Testis (tissue), 3 donors: ENCODE measurements around the gene SMYD5. TPM values are rescaled to one million over a fixed set of nuclear protein-coding genes. Genes with fewer than 3 reads are reported as not detected.

Experiments
- DNase-seq: peaks from one replicate; pipeline ENCODE4 v3.0.0-alpha.2; 2019
- H3K27ac ChIP-seq, 2 donors: fragments of 200-600 bp; sonication (generic); one replicate each; pipeline ENCODE4 v1.5.1; 2019
- H3K27me3 ChIP-seq: fragments of 200-600 bp; sonication (generic); one replicate; pipeline ENCODE4 v1.5.1; 2019
- H3K36me3 ChIP-seq: fragments of 200-600 bp; sonication (generic); one replicate; pipeline ENCODE4 v1.5.1; 2017; ENCODE audit warnings: low read depth; ENCODE audit errors: missing control alignments
- H3K4me1 ChIP-seq: fragments of 200-600 bp; sonication (generic); one replicate; pipeline ENCODE4 v1.5.1; 2019
- H3K4me3 ChIP-seq, 2 donors: fragments of 200-600 bp; sonication (generic); one replicate each; pipeline ENCODE4 v1.5.1; 2017 to 2019
- H3K9me3 ChIP-seq: fragments of 200-600 bp; sonication (generic); one replicate; pipeline ENCODE4 v1.5.1; 2017
- CTCF ChIP-seq, 3 experiments: fragments of 450-650 bp in 2 of 3; fragments of 200-600 bp in 1 of 3; sonication (generic) in 1 of 3; IDR thresholded peaks; one replicate each; pipeline ENCODE4 v1.5.1; 2016 to 2019; ENCODE audit warnings: antibody characterized with exemption in 3 of 3, mild to moderate bottlenecking in 2 of 3, moderate library complexity in 1 of 3
- POLR2A ChIP-seq: fragments of 450-650 bp; IDR thresholded peaks from one replicate; pipeline ENCODE4 v1.6.1; 2017; ENCODE audit warnings: antibody characterized with exemption, mild to moderate bottlenecking, moderate library complexity
- WGBS, 2 donors: methylation state at CpG; one replicate each; pipeline ENCODE4 v1.1.5; 2018; 5-methylcytosine and 5-hydroxymethylcytosine counted together
- intact Hi-C: fragments of 100-400 bp; cut with DNase I; formaldehyde crosslinking; loops from one replicate; pipeline ENCODE4 v1.15.1; 2023; ENCODE audit warnings: low total_unique reads
- polyA plus RNA-seq: library from polyadenylated mRNA; stranded (reverse); fragments of 350-450 nt; fragmentation: Illumina TruSeq; extraction: RNeasy Lipid Tissue Mini Kit (QIAGEN cat#74804); gene quantifications from one replicate; pipeline ENCODE4 v1.2.3, GENCODE V29; 2014; ENCODE audit warnings: low read depth, low replicate concordance; ENCODE audit not compliant: insufficient read depth
- total RNA-seq, 2 donors: library from RNA; depleted of rRNA; stranded (reverse); fragments of >200 nt; gene quantifications; one replicate each; pipeline ENCODE4 v1.2.3, GENCODE V29; 2016

Gene SMYD5
- total and polyA plus RNA-seq, 3 donors from 2014 or later: 36.4 to 58.2 (median 53.0) TPM

GRCh38 chr2:73244580-73244979, 30.5 kb downstream of the SMYD5 start:
- H3K27ac ChIP-seq: no peak overlapping the region
- no peaks in the 10 kb centered on the region for H3K36me3 ChIP-seq
- no peak overlapping the region for H3K4me3 ChIP-seq
- peaks cover 9% of the 10 kb centered on the region for H3K4me1 ChIP-seq
- H3K27me3 ChIP-seq: no peaks in the 10 kb centered on the region
- intact Hi-C loops: no loop called here
- no peak for DNase-seq
- TF ChIP-seq POLR2A: no peak
- no peak for TF ChIP-seq CTCF (IDR thresholded peaks at IDR 0.05)
- 92 to 93% methylated on average over 3 of the region's 3 CpGs for WGBS, 2 donors
- H3K9me3 ChIP-seq: no peaks in the 10 kb centered on the region

GRCh38 chr2:73246850-73247249, 32.8 kb downstream of the SMYD5 start:
- TF ChIP-seq CTCF (IDR thresholded peaks at IDR 0.05) (no peak), POLR2A (no peak)
- no peak overlapping the region for H3K4me3 ChIP-seq
- 66 to 76% methylated on average over 3 of the region's 3 CpGs for WGBS, 2 donors
- intact Hi-C loops: no loop called here
- H3K9me3 ChIP-seq: no peaks in the 10 kb centered on the region
- DNase-seq: no peak
- H3K27ac ChIP-seq: no peak overlapping the region
- H3K27me3 ChIP-seq: no peaks in the 10 kb centered on the region
- peaks cover 18% of the 10 kb centered on the region for H3K4me1 ChIP-seq
- H3K36me3 ChIP-seq: no peaks in the 10 kb centered on the region

- Histone ChIP-seq H3K27me3 (no peaks in the 10 kb centered on the region), H3K27ac (no peak overlapping the region), H3K4me3 (no peak overlapping the region), H3K4me1 (peaks cover 12% of the 10 kb centered on the region), H3K9me3 (no peaks in the 10 kb centered on the region), H3K36me3 (no peaks in the 10 kb centered on the region)
- DNase-seq: no peak
- 59 to 71% methylated on average over 9 of the region's 9 CpGs for WGBS, 2 donors
- TF ChIP-seq CTCF (IDR thresholded peaks at IDR 0.05) (no peak), POLR2A (no peak)
- intact Hi-C loops: no loop called here
Measured at GRCh38 chr2:73249636-73250035, 35.6 kb downstream of the SMYD5 start.

- no peaks in the 10 kb centered on the region for H3K36me3 ChIP-seq
Measured at GRCh38 chr2:73250872-73251846, 37.1 kb downstream of the SMYD5 start.

More at GRCh38 chr2:73250872-73251846, 37.1 kb downstream of the SMYD5 start:
- intact Hi-C loops: no loop called here
- Histone ChIP-seq H3K27ac (no peak overlapping the region), H3K27me3 (no peaks in the 10 kb centered on the region), H3K4me1 (peaks cover 9% of the 10 kb centered on the region), H3K9me3 (no peaks in the 10 kb centered on the region), H3K4me3 (no peak overlapping the region)
- TF ChIP-seq CTCF (IDR thresholded peaks at IDR 0.05): no peak
- no peak for TF ChIP-seq POLR2A
- 67 to 72% methylated on average over 15 to 17 of the region's 17 CpGs for WGBS, 2 donors
- no peak for DNase-seq
